ENCODE data around the gene CNTRL.

DNA sequence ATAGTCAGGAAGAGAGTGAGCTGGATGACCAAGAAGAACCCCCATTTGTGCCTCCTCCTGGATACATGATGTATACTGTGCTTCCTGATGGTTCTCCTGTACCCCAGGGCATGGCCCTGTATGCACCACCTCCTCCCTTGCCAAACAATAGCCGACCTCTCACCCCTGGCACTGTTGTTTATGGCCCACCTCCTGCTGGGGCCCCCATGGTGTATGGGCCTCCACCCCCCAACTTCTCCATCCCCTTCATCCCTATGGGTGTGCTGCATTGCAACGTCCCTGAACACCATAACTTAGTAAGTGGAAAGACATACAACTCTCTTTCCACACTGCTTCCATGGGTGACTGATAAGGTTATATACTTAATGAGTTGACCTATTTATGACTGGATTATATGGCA is 75.4 kb downstream of the CNTRL start:
- TF ChIP-seq POLR2A (IDR thresholded peaks at IDR 0.05): no peak
- TF ChIP-seq, protein P1, sequence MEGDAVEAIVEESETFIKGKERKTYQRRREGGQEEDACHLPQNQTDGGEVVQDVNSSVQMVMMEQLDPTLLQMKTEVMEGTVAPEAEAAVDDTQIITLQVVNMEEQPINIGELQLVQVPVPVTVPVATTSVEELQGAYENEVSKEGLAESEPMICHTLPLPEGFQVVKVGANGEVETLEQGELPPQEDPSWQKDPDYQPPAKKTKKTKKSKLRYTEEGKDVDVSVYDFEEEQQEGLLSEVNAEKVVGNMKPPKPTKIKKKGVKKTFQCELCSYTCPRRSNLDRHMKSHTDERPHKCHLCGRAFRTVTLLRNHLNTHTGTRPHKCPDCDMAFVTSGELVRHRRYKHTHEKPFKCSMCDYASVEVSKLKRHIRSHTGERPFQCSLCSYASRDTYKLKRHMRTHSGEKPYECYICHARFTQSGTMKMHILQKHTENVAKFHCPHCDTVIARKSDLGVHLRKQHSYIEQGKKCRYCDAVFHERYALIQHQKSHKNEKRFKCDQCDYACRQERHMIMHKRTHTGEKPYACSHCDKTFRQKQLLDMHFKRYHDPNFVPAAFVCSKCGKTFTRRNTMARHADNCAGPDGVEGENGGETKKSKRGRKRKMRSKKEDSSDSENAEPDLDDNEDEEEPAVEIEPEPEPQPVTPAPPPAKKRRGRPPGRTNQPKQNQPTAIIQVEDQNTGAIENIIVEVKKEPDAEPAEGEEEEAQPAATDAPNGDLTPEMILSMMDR (IDR thresholded peaks at IDR 0.05): no peak
